GM21723 (cell line): ENCODE results near the gene PHLPP2.
"Not testable (repeated sequence)": the region's sequence is repeated elsewhere in the genome, so short reads cannot be mapped to it uniquely, and the experiment has no call there.

ENCODE experiments used
- ATAC-seq: cut with Tn5 transposase; IDR thresholded peaks from one replicate; pipeline ENCODE4 v1.9.1; 2021; ENCODE audit warnings: mild to moderate bottlenecking, moderate library complexity; ENCODE audit not compliant: unreplicated experiment

PHLPP2 gene

GRCh38 chr16:71723537-71724319 is 773 bp downstream of the PHLPP2 start:
- ATAC-seq = peak; percentile 79

- peak; percentile 40 for ATAC-seq
Observed at GRCh38 chr16:71722801-71723536, 1.5 kb downstream of the PHLPP2 start.

DNA sequence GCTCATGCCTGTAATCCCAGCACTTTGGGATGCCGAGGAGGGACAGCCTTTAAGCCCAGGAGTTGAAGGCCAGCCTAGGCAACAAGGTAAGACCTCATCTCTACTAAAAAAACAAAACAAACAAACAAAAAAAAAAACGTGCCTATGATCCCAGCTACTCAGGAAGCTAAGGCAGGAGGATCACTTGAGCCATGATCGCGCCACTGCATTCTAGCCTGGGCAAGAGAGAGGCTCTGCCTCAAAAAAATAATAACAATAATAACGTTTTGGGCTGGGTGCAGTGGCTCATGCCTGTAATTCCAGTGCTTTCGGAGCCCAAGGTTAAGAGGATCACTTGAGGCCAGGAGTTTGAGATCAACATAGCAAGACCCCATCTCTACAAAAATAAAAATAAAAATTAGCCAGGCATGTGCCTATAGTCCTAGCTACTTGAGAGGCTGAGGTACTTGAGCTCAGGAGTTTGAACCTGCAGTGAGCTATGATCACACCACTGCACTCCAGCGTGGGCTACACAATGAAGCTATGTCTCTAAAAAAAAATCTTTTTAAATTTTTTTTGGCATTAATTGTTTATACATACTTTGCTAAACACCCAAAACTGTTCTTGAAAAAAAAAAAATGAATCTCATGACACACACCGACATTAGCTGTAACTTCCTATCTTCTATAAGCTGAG is 3.3 kb downstream of the PHLPP2 start:
- ATAC-seq = no peak

GRCh38 chr16:71712501-71712900 is 12.0 kb downstream of the PHLPP2 start:
- ATAC-seq = no peak

- ATAC-seq = no peak
Observed at GRCh38 chr16:71711789-71712188, 12.7 kb downstream of the PHLPP2 start.

DNA sequence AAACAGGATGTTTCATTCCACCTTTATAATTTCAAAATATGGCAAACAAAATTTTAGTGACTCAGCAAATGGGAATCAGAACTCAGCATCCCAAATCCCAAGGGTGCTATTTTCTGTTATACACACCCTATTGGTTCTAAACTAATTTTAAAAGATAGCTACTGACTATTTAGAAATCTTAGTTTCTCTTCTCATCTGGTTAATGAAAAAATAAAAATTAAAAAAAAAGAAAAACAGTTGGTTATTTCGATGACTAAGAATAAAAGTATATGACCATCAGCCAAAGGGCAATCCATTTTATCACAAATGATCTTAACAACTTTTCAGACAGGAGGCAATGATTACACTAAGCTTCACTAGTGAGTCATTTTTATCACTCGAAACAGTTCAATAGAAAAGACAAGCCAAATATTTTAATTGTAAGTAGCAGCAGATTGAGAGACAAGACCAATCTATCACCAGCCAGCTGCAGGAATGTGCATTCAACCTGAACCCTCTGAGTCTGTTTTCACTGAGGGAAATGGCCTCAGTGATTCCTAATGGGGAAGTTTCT is 15.2 kb downstream of the PHLPP2 start:
- no peak for ATAC-seq

- no peak for ATAC-seq
Observed at GRCh38 chr16:71708696-71709095, 15.8 kb downstream of the PHLPP2 start.

DNA sequence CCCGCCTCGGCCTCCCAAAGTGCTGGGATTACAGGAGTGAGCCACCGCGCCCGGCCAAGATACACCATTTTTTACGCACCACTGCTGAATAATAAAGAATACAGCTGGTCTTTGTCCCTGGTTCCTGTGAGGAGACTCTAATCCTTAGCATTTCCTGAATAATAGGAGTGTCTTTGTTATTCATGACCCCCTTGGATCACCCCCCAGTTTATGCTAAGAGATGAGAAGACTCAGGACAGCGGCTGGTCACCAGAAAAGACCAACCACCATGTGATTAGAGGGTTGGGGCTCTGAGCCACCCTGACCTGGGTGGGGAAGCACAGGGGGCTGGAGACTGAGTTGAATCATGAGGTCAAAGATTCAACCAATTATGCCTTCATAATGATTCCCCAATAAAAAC is 17.3 kb downstream of the PHLPP2 start:
- no peak for ATAC-seq

DNA sequence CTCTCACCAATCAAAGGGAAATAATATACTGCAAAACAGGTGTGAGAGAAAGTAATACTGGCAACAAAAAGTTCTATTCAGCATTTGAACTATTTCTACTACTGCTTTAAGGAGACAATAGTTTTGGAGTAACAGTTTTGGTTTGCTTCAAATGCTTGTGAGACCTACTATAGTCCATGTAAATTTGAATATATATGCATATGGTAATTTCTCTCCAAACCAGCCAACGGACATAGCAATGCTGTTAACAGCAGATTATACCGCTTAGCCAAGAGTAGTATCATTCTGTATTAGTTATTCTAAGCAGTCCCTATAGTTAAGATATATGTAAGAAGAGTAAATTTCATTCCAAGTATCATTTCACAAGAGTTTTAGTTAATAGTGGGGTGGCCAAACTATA is 18.5 kb downstream of the PHLPP2 start:
- ATAC-seq = no peak

- no peak for ATAC-seq
Observed at GRCh38 chr16:71703333-71703732, 21.2 kb downstream of the PHLPP2 start.

GRCh38 chr16:71700831-71701230 is 23.7 kb downstream of the PHLPP2 start:
- no peak for ATAC-seq

GRCh38 chr16:71698491-71698890 is 26.0 kb downstream of the PHLPP2 start:
- ATAC-seq = no peak

GRCh38 chr16:71693164-71693563 is 31.3 kb downstream of the PHLPP2 start:
- no peak for ATAC-seq

DNA sequence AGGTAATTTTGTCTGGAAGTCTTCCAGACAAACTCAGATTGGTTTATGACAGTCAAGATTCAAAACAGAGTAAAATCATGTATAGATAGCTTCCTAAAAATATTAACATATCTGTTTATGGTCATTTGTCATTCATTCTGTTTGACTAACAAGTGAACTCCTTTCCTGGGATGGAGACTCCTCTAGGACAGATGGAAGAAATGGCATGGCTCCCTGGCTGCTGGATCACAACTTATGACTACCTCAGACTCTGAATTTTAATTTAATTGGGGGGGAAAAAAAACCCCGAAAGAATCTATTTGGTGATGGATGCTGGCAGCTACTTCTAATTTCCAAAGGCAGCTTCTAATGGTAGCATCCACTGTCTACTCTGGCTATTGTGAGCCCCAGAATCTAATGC is 34.6 kb downstream of the PHLPP2 start:
- no peak for ATAC-seq

DNA sequence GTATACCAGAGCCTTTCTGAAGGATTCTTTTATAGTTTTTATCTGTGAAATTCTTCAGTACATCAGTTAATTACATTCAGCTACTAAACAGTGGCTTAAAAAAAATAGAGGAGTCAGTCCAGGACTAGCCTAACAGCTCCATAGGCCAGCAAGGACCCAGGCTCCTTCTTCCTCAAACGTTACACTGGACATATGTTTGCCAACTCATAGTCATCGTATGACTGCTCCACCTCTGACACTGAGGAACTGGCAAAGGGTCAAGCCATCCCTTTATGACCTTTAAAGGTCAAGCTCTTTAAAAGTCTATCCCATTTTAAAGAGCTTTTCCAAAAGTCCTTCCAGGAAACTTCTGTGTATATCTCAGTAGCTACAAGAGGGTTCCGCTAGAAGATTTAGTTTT is 36.6 kb downstream of the PHLPP2 start:
- ATAC-seq = no peak

DNA sequence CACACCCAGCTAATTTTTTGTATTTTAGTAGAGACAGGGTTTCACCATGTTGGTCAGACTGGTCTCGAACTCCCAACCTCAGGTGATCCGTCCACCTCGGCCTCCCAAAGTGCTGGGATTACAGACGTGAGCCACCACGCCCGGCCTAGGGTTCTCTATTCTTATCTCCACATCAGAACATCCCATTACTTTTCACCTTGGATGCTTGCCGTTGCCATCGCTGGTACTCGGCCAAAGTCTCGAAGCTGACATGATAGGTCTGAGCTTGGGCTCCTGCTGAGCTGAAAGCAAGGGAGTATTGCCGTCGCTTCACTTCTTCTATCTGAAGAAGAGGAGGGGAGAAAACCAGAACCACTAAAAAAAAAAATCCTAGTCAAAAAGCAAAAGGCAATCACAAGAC is 40.2 kb downstream of the PHLPP2 start:
- ATAC-seq = not testable (repeated sequence)

- ATAC-seq = no peak
Observed at GRCh38 chr16:71681360-71681759, 43.1 kb downstream of the PHLPP2 start.

- no peak for ATAC-seq
Observed at GRCh38 chr16:71676236-71676635, 48.3 kb downstream of the PHLPP2 start.

GRCh38 chr16:71675380-71675779 is 49.1 kb downstream of the PHLPP2 start:
- no peak for ATAC-seq

DNA sequence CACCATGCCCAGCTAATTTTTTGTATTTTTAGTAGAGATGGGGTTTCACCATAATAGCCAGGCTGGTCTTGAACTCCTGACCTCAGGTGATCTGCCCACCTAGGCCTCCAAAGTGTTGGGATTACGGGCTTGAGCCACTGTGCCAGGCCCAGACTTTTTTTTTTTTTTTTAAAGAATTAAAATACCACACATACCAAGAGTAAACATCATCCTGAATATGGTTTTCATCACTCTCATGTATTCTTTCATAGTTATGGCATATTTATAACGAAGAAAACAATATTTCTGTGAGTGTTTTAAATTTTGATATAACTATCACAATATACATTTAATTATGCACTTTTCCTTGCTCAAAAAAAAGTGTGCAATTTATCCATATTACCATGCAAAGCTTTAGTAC is 50.3 kb downstream of the PHLPP2 start:
- no peak for ATAC-seq

DNA sequence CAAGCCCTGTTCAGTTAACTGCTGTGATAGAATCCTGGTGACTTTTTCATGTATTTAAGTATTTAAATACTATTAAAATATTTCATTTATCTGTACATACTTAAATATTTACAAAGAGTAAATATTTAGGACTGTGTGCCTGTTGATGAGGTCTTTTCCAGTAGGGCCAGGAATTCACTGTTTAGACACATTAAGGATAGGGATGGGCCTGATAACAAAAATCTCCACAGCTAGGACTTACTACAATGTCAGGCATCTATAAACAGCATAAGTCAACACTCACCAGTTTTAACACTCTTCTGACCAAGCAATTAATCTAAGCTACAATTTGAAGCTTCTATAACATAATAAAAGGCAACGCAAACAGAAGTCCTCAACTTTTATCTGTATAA is 50.9 kb downstream of the PHLPP2 start:
- ATAC-seq = no peak
